ENCODE data around the gene ZFP92.
"Not testable (repeated sequence)": the region's sequence is repeated elsewhere in the genome, so short reads cannot be mapped to it uniquely, and the experiment has no call there.

The ZFP92 gene

GRCh38 chrX:153396320-153397195 lies 14.7 kb upstream of the ZFP92 start:
- no peak for DNase-seq
- Histone ChIP-seq H3K27ac (no peak overlapping the region), H3K36me3 (replicated peaks) (no peaks in the 10 kb centered on the region), H3K27me3 (replicated peaks) (no peaks in the 10 kb centered on the region), H3K4me3 (ENCODE audit: low read depth, low read length) (no peak overlapping the region)
- TF ChIP-seq, protein P1, sequence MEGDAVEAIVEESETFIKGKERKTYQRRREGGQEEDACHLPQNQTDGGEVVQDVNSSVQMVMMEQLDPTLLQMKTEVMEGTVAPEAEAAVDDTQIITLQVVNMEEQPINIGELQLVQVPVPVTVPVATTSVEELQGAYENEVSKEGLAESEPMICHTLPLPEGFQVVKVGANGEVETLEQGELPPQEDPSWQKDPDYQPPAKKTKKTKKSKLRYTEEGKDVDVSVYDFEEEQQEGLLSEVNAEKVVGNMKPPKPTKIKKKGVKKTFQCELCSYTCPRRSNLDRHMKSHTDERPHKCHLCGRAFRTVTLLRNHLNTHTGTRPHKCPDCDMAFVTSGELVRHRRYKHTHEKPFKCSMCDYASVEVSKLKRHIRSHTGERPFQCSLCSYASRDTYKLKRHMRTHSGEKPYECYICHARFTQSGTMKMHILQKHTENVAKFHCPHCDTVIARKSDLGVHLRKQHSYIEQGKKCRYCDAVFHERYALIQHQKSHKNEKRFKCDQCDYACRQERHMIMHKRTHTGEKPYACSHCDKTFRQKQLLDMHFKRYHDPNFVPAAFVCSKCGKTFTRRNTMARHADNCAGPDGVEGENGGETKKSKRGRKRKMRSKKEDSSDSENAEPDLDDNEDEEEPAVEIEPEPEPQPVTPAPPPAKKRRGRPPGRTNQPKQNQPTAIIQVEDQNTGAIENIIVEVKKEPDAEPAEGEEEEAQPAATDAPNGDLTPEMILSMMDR (IDR thresholded peaks at IDR 0.05; ENCODE audit: low read depth, low read length, missing control alignments): no peak
- in situ Hi-C loops (cut with HindIII; ENCODE audit: low pct_ligation_motif_present, low sequenced_read_pairs): no loop called here

DNA sequence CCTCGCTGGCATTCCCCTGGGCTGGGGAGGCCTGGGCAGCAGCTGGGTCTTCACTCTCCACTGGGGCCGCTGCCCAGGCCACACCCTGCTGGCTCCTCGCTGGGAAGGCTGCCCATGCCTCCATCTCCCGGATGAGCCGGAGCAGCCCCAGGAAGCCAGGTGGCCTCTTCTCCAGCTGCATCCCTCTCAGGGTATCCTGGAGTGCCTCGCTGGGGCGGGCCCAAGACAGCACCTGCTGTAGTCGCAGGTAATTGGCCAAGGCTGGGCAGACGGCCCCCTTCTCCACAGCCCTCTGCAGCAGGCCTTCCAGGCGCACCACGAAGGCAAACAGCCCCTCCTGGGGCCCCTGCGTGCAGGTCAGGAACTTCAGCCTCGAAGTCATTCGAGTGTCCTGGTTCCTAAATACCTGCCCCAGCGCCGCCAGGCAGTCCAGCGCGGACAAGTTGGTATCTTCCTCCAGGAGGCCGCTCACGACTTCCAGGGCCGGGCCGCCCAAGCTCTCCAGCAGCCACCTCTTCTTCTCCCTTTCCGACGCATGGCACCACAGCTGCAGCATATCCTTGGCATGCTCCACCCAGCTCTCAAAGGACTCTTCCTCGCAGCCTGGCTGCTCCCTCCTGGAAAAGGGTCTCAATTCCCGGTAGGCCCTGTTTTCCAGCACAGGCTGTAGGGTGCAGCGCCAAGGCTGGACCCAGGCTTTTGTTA lies 13.9 kb upstream of the ZFP92 start:
- in situ Hi-C loops (cut with HindIII; ENCODE audit: low pct_ligation_motif_present, low sequenced_read_pairs): no loop called here
- Histone ChIP-seq H3K27me3 (replicated peaks) (no peaks in the 10 kb centered on the region), H3K27ac (no peak overlapping the region)

DNA sequence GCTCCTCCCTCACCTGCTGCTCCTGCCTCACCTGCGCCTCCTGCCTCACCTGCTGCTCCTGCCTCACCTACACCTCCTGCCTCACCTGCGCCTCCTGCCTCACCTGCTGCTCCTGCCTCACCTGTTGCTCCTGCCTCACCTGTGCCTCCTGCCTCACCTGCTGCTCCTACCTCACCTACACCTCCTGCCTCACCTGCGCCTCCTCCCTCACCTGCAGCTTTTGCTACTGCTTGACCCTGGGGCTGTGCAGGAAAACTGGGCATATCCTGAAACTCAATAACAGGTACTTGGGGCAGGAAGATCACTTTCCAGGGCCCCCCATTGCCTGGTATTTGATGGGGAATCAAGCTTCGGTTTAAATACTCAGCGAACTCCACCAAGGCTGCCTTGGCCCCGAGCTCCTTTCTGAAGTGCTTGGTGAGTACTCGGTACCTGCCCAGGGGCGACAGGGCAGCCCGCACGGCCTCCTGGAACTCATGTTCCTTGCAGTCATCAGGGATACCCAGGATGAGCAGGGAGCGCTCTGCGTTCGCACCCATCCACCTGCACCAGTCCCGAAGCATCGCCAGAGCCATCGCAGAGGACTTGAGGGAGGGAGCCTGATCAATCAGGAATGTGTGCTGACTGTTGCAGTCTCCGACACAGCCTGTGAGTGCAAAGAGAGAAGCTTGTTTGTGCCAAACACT lies 12.9 kb upstream of the ZFP92 start:
- H3K4me3 ChIP-seq (ENCODE audit: low read depth, low read length): no peak overlapping the region
- no peak overlapping the region for H3K27ac ChIP-seq
- H3K36me3 ChIP-seq (replicated peaks): no peaks in the 10 kb centered on the region
- TF ChIP-seq, protein P1 (IDR thresholded peaks at IDR 0.05; ENCODE audit: low read depth, low read length, missing control alignments): no peak
- H3K27me3 ChIP-seq (replicated peaks): no peaks in the 10 kb centered on the region
- DNase-seq: no peak
- in situ Hi-C loops (cut with HindIII; ENCODE audit: low pct_ligation_motif_present, low sequenced_read_pairs): no loop called here

More for the DNA sequence above, 13.9 kb upstream of the ZFP92 start:
- no peak for DNase-seq
- Histone ChIP-seq H3K36me3 (replicated peaks) (no peaks in the 10 kb centered on the region), H3K4me3 (ENCODE audit: low read depth, low read length) (no peak overlapping the region)
- TF ChIP-seq, protein P1 (IDR thresholded peaks at IDR 0.05; ENCODE audit: low read depth, low read length, missing control alignments): no peak

GRCh38 chrX:153400146-153401132 lies 10.8 kb upstream of the ZFP92 start:
- in situ Hi-C loops (cut with HindIII; ENCODE audit: low pct_ligation_motif_present, low sequenced_read_pairs): no loop called here
- no peak overlapping the region for H3K4me3 ChIP-seq (ENCODE audit: low read depth, low read length)
- no peaks in the 10 kb centered on the region for H3K36me3 ChIP-seq (replicated peaks)
- TF ChIP-seq, protein P1 (IDR thresholded peaks at IDR 0.05; ENCODE audit: low read depth, low read length, missing control alignments): peak; percentile 80
- no peak for DNase-seq
- H3K27ac ChIP-seq: no peak overlapping the region
- no peaks in the 10 kb centered on the region for H3K27me3 ChIP-seq (replicated peaks)

GRCh38 chrX:153401133-153401764 lies 10.0 kb upstream of the ZFP92 start, which contains the start of gene PNMA6E:
PNMA6E (minus strand) TSS chrX:153401350; CDS start chrX:153398849, 2,501 bp downstream.
- Histone ChIP-seq H3K27me3 (replicated peaks) (no peaks in the 10 kb centered on the region), H3K4me3 (ENCODE audit: low read depth, low read length) (no peak within 1 kb of the TSS), H3K27ac (no peak within 1 kb of the TSS), H3K36me3 (replicated peaks) (no peaks in the 10 kb centered on the region)
- TF ChIP-seq, protein P1 (IDR thresholded peaks at IDR 0.05; ENCODE audit: low read depth, low read length, missing control alignments): no peak
- in situ Hi-C loops (cut with HindIII; ENCODE audit: low pct_ligation_motif_present, low sequenced_read_pairs): no loop called here
- DNase-seq: no peak

GRCh38 chrX:153404333-153404732 lies 6.9 kb upstream of the ZFP92 start:
- H3K27ac ChIP-seq; DNase-seq; in situ Hi-C loops (cut with HindIII; ENCODE audit: low pct_ligation_motif_present, low sequenced_read_pairs); H3K36me3 ChIP-seq (replicated peaks); H3K4me3 ChIP-seq (ENCODE audit: low read depth, low read length); H3K27me3 ChIP-seq (replicated peaks): not testable (repeated sequence)

Measured in brain microvascular endothelial cell (primary cell).